Muscle layer of colon (tissue), 2 donors: ENCODE results near the gene PEX26.
"Not testable (repeated sequence)": the region's sequence is repeated elsewhere in the genome, so short reads cannot be mapped to it uniquely, and the experiment has no call there.

Experiments used
- H3K27ac ChIP-seq: one replicate; pipeline ENCODE4 v1.7.0; 2013; ENCODE audit warnings: low read depth, mild to moderate bottlenecking, low read length, moderate library complexity
- H3K27me3 ChIP-seq, 2 donors: one replicate each; pipeline ENCODE4 v1.7.0; 2013; ENCODE audit warnings: low read length in 2 of 2, mild to moderate bottlenecking in 2 of 2; ENCODE audit not compliant: insufficient read depth in 2 of 2, control insufficient read depth in 1 of 2
- H3K36me3 ChIP-seq: one replicate; pipeline ENCODE4 v1.7.0; 2013; ENCODE audit warnings: mild to moderate bottlenecking, low read length; ENCODE audit not compliant: insufficient read depth
- H3K4me1 ChIP-seq: one replicate; pipeline ENCODE4 v1.7.0; 2013; ENCODE audit warnings: mild to moderate bottlenecking, low read length; ENCODE audit not compliant: insufficient read depth
- H3K4me3 ChIP-seq, 2 donors: one replicate each; pipeline ENCODE4 v1.7.0; 2013; ENCODE audit warnings: low read length in 2 of 2, low read depth in 1 of 2, mild to moderate bottlenecking in 1 of 2, moderate library complexity in 1 of 2
- H3K9ac ChIP-seq: one replicate; pipeline ENCODE4 v1.7.0; 2013; ENCODE audit warnings: low read length
- H3K9me3 ChIP-seq: one replicate; pipeline ENCODE4 v1.7.0; 2013; ENCODE audit warnings: mild to moderate bottlenecking, low read length
- donor health status: abdominal sarcoma.
- donor health status: Adenocarcinoma of cecum.

Gene PEX26

DNA sequence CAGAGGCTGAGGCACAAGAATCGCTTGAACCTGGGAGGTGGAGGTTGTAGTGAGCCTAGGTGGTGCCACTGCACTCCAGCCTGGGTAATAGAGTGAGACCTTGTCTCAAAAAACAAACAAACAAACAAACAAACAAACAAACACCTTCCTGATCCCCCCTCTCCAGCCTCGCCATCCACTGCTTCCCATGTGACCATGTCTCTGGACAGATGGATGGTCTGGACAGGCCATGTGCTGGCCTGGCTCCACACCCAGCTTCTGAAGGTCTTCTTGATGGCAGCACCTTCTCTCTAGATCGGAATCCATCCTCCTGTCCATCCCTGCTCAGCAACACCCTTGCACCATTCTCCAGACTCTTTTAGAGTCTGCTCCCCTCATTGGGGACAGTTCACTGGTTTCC, 10.7 kb upstream of the PEX26 start:
- Histone ChIP-seq H3K4me1 (peaks cover 32% of the 10 kb centered on the region), H3K27ac (peak overlapping the region; percentile 85), H3K27me3 (no peaks in the 10 kb centered on the region), H3K4me3 (peak overlapping the region in 1 of 2 donors; percentile 8), H3K9ac (no peak overlapping the region), H3K9me3 (no peaks in the 10 kb centered on the region), H3K36me3 (no peaks in the 10 kb centered on the region)

DNA sequence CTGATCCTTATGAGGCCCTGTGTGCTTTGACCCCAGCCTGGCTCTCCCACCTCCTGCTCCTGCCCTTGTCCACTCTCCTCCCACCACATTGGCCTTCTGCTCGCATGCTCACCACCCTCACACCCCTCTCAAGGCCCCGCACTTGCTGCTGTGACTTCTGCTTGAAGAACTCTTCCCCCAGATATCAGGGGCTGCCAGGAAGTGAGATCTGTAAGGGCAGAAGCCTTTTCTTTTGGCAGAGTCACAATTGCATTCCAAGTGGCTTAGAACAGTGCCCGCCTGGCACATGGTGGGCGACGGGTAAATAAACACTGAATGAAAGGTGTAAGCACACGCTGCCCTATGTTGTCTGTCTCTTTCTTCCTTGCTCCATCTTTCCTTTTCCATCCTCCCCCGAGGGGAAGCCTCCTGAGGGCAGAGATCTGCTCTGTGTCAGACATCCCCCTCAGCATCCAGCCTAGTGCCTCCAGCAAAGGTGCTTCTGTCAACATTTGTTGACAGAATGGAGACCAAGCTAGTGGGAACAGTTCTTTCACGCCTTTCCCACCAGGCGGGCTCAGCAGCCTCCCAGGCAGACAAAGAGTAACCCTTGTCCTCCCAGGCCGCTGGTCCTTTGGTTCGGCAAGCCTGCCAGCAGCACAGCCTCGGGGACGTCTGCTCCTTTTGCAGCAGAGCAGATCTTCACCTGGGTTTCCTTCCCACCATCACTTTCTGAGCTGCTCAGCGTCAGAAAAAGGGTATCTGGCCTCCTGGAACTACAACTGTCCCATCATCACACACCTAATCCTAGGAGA, 10.0 kb upstream of the PEX26 start:
- Histone ChIP-seq H3K4me3 (peak overlapping the region; percentile 3 to 8), H3K9me3 (no peaks in the 10 kb centered on the region), H3K27me3 (no peaks in the 10 kb centered on the region), H3K27ac (peak overlapping the region; percentile 85), H3K4me1 (peaks cover 32% of the 10 kb centered on the region), H3K9ac (peak overlapping the region; percentile 39), H3K36me3 (no peaks in the 10 kb centered on the region)

DNA sequence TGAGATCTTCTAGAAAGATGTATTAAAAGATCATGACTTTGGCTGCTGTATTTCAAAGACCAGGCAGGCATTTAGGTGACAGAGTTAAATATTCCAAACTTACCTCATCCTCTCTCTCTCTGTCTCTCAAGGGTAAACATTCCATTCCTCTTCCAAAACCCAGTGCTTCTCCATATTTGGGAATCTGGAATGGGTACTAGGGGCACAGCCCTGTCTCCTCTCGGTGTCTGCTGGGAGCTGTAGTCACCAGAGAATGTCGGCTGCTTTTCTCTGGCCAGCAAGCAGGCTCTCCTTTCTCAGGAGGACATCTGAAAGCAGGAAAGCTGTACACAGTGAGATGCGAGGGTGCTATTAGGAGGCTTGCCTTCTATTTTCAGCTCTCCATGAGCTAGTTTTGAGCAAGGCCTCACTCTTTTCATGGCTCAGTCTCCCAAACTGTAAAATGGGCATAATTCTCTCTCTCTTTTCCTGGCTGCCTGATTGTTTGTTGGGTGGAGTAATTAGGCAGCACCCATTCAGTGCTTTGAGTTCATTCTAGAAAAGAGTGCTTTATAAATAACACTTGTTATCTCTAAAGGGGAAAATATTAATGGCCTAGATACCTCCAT, 9.3 kb upstream of the PEX26 start:
- Histone ChIP-seq H3K36me3 (no peaks in the 10 kb centered on the region), H3K9ac (peak overlapping the region; percentile 39), H3K4me1 (peaks cover 32% of the 10 kb centered on the region), H3K9me3 (no peaks in the 10 kb centered on the region), H3K4me3 (peak overlapping the region in 1 of 2 donors; percentile 8), H3K27ac (peak overlapping the region; percentile 85), H3K27me3 (no peaks in the 10 kb centered on the region)

DNA sequence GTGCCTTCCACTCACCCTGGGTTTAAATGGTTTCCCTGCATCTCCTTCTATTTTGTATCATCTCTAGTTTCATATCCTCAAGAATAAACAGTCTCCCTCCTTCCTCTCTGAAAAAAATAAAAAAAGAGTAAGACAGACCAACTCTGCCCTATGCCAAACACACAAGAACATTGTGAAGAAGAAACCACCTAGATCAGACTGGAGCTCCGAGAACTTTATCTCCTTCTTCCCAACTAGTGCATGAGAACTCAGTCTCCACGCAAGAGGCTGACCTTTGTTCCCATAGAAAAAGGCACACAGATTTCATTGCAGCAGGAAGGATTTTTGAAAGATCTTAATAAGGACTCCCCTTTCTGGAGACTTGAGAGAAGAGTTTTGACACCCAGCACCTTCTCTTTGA, 8.7 kb upstream of the PEX26 start:
- Histone ChIP-seq H3K27me3 (no peaks in the 10 kb centered on the region), H3K4me1 (peaks cover 32% of the 10 kb centered on the region), H3K9me3 (no peaks in the 10 kb centered on the region), H3K36me3 (no peaks in the 10 kb centered on the region), H3K9ac (peak overlapping the region; percentile 39), H3K4me3 (no peak overlapping the region), H3K27ac (peak overlapping the region; percentile 85)

DNA sequence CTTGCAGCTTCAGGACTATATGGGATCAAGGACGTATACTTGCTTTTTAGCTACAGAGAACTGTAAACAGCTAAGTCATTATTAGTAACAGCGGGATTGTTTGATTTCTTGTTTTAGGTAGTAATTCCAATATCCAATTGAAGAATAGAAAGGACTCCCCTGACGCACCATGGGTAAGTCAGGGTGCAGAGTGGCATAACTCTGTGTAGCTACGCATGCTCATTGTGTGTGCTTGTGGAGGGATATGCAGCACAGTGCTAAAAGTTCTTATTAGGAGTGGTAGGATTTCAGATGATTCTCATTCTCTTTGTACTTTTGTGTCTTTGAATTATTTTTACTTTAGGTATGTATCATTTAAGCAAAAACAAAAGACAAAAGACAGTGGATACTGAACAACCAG, 7.7 kb upstream of the PEX26 start:
- no peak overlapping the region for H3K4me3 ChIP-seq
- no peaks in the 10 kb centered on the region for H3K36me3 ChIP-seq
- no peak overlapping the region for H3K9ac ChIP-seq
- H3K4me1 ChIP-seq: peaks cover 32% of the 10 kb centered on the region
- H3K27ac ChIP-seq: no peak overlapping the region
- H3K27me3 ChIP-seq: no peaks in the 10 kb centered on the region
- no peaks in the 10 kb centered on the region for H3K9me3 ChIP-seq

DNA sequence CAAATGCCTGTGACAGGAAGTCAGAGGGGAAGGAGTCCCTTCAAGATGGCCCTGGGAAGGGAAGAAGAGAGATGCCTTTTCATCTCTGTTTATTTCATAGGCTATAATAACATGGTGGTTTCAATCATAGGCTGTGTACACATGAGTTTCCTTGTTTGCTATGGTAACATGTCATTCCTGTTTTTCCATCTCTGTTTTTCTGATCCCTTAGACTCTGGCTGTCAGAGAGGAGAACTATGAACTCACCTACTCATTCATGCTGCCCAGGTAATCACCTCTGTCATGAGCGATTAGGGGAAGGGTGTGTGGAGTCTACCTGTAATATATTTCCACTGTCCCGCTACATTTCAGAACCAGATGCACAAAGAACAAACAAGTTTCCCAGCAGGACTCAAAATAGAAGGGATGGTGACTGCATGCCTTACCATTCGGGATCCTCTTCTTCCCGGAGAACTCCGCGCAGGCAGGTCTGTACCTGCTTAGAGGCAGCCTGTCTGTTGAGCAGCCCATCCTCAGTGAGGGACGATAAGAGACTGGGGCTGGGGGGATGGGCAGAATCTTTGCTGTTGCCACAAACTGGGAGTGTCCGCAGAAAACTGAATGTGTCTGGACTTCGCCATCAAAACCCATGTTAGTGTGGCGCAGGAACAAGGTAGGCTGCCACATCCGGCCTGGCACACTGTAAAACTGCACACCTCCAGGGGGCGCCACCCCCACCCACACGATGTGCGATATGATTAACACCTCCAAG, 7.1 kb upstream of the PEX26 start:
- no peaks in the 10 kb centered on the region for H3K27me3 ChIP-seq
- no peak overlapping the region for H3K4me3 ChIP-seq
- H3K4me1 ChIP-seq: peaks cover 37% of the 10 kb centered on the region
- H3K27ac ChIP-seq: no peak overlapping the region
- no peaks in the 10 kb centered on the region for H3K9me3 ChIP-seq
- no peaks in the 10 kb centered on the region for H3K36me3 ChIP-seq
- H3K9ac ChIP-seq: no peak overlapping the region

DNA sequence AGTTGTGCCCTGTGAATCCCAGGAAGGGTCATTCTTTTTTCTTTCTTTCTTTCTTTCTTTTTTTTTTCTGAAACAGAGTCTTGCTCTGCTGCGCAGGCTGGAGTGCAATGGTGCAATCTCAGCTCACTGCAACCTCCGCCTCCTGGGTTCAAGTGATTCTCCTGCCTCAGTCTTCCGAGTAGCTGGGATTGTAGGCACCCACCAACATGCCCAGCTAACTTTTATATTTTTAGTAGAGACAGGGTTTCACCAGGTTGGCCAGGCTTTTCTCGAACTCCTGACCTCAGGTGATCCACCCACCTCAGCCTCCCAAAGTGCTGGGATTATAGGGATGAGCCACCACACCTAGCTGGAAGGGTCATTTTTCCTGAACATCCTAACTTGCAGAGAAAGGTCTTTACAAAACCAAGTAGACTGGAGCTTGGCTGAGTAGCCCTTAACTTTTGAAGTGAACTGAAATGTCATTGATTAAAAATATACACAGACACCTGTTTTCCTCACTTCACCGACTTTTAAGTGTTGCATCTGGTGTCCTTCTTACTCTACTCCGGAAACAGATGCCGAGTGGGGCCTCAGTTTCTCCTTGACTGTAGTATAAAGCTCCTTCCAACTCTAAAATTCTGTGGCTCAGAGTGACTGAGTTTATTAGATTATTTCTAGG, 6.4 kb upstream of the PEX26 start:
- H3K4me3 ChIP-seq, H3K9me3 ChIP-seq, H3K27ac ChIP-seq, H3K9ac ChIP-seq, H3K36me3 ChIP-seq, H3K27me3 ChIP-seq: not testable (repeated sequence)
- peaks cover 38% of the 10 kb centered on the region for H3K4me1 ChIP-seq

DNA sequence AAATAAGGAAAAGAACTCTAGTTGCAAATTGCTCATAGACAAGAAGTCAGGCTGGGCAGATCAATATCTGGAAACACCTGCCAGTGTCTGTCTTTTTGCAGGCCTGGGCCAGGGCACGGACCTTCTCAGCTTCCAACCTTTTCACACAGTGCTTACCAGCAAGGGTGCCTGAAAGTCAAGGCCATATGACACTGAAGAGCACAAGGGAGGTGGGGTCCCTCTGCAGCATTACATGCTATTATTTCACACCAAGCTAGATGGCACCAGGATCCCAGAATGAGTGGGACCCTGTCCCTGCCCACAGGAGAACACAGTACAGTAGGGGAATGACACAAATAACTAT, 5.9 kb upstream of the PEX26 start:
- Histone ChIP-seq H3K27ac (no peak overlapping the region), H3K4me1 (peaks cover 40% of the 10 kb centered on the region)

DNA sequence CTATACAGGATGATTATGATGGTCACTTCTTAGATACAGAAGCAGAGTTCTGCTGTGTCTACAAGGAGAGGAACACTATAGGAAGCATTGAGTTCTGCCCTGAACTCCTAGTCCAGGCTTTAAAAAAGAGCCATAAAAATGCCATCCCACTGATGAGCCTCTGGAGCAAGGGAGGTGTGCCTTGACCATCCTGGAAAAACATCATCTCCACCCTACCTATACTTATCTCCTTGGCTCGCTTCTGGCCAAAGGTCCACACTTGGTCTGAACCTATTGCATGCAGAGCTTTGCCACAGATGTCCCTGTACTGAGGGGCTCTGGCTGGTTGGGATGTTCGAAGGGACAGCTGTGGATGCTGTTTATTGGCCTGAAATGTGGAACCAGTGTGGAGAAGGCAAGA, 4.3 kb upstream of the PEX26 start:
- Histone ChIP-seq H3K4me1 (peaks cover 29% of the 10 kb centered on the region), H3K4me3 (no peak overlapping the region), H3K9me3 (no peaks in the 10 kb centered on the region), H3K27me3 (no peaks in the 10 kb centered on the region), H3K9ac (no peak overlapping the region), H3K36me3 (no peaks in the 10 kb centered on the region), H3K27ac (no peak overlapping the region)

More for the DNA sequence above, 5.9 kb upstream of the PEX26 start:
- Histone ChIP-seq H3K36me3 (no peaks in the 10 kb centered on the region), H3K9me3 (no peaks in the 10 kb centered on the region), H3K9ac (no peak overlapping the region), H3K27me3 (no peaks in the 10 kb centered on the region), H3K4me3 (no peak overlapping the region)

DNA sequence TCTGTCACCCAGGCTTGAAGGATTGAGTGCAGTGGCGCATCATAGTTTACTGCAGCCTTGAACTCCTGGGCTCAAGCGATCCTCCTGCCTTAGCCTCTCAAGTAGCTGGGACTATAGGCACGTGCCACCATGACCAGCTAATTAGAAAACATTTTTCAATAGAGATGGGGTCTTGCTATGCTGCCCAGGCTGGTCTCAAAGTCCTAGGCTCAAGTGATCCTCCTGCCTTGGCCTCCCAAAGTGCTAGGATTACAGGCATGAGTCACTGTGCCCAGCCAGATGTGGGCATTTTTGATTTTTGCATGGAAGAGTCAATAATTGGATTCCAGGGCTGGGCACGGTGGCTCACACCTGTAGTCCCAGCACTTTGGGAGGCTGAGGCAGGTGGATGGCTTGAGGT, 3.9 kb upstream of the PEX26 start:
- not testable (repeated sequence) for H3K27ac ChIP-seq, H3K4me3 ChIP-seq, H3K27me3 ChIP-seq, H3K36me3 ChIP-seq, H3K9me3 ChIP-seq, H3K9ac ChIP-seq
- peaks cover 29% of the 10 kb centered on the region for H3K4me1 ChIP-seq

DNA sequence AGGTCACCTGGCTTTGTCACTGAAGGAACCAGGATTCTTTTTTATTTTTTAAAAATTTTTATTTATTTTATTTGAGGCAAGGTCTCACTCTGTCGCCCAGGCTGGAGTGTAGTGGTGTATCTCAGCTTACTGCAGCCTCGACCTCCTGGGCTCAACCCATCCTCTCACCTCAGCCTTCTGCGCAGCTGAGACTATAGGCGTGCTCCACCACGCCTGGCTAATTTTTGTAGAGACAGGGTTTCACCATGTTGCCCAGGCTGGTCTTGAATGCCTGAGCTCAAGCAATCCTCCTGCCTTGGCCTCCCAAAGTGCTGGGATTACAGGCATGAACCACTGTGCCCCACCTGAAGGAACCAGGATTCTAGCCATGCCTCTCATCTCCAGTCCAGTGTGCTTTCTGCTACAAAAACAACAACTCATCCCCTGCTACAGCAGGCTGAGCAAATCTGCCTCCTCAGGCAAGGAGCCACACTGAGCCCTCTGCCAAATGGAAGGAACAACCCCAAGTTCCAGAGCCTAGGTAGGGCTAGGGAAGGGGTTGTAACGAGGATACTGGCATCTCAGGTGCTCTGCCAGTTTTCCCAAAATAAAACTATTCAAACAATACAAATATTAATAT, 2.6 kb upstream of the PEX26 start:
- peaks cover 10% of the 10 kb centered on the region for H3K36me3 ChIP-seq
- H3K4me3 ChIP-seq: no peak overlapping the region
- peaks cover 34% of the 10 kb centered on the region for H3K4me1 ChIP-seq
- H3K9ac ChIP-seq: peak overlapping the region; percentile 9
- H3K27me3 ChIP-seq: no peaks in the 10 kb centered on the region
- H3K27ac ChIP-seq: peak overlapping the region; percentile 75
- no peaks in the 10 kb centered on the region for H3K9me3 ChIP-seq
